NCI-H226 (cell line): ENCODE data around the gene C1QTNF4.
"Not testable (repeated sequence)": the region's sequence is repeated elsewhere in the genome, so short reads cannot be mapped to it uniquely, and the experiment has no call there.

Source experiments
- DNase-seq: peaks from one replicate; pipeline ENCODE4 v3.0.0-alpha.2; 2015

C1QTNF4 gene

DNA sequence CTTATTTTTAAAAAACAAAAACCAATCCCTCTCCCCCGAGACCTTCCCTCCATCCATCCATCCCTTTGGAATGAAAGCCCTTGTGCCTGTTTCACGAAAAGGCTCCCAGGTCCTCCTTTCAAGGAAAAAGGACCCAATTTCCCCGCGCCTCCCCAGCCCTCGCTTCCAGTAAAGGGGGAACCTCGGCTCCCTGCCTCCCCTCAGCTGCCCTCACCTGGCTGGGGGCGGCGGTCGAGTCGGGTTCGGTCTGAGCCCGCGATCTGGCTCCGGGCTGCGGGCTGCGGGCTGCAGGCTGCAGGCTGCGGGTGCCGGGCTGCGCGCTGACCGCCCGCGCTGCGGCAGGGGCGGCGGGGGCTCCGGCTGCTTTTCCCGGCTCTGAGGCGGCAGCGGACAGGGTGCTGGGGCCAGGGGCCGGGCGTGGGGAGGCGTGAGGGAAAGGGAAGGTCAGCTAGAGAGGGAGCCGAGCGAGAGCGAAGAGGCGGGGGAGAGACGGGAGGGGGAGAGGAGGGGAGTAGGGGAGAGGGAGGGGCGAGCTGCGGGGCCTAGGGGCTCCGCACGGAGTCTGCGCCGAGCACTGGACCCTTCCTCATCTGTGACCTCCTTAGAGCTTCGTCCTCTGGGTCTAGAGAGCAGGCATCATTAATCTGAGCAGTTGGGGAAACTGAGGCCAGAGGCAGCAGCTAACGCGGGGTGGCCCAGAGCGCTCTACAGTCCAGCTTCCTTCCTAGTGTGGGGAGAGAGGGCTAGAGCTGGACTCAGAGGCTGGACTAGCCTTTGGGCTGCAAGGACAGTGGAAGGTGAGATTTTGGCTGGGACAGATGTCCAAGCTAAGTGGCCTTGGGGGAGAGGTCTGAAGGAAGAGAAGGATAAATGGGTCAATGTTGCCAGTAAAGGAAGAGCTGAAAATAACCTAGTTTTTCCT, at the start of gene C1QTNF4:
TSS of gene C1QTNF4 (minus strand) at position 478 of the 922 bp plus-strand sequence. CDS start 3,601 bp downstream, outside the sequence.
- DNase-seq = no peak

DNA sequence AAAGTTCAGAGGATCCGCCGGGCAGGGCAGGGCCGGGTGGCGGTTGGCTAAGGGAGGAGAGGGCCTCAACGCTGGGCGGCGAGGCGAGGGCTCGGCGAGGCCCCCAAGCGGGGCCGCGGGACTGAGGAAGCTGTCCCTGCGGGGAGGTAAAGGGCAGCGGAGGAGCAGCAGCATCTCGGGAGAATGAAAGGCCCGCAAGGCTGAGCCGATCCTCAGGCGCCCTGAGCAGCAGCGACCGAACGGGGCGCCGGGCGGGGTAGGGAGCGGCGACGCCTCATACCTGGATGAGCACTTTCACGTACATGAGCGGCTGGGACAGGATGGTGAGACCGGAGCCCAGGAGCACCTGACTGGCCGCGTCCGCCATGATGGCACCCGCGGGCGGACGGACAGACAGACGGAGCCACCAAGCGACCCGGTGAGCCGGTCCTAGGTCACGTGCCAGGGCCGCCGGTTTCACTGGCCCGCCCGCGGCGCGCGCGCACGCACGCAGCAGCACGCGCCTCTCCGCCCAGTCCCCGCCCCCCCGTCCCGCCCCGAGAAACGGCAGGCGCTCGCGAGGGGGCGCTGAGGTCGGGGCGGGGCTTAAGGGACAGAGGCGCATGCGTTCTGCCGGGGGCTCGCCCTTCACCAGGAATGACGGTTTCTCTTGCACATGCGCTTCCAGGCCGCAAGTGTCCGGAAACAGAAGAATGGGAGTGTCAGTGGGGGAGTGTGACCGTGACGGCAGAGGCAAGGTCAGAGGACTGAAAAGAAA, 48.1 kb upstream of the C1QTNF4 start, which contains the start of gene MTCH2:
TSS of gene MTCH2 (minus strand) at position 461 of the 757 bp plus-strand sequence. CDS start at position 367, 94 bp downstream.
- peak; percentile 90 for DNase-seq

DNA sequence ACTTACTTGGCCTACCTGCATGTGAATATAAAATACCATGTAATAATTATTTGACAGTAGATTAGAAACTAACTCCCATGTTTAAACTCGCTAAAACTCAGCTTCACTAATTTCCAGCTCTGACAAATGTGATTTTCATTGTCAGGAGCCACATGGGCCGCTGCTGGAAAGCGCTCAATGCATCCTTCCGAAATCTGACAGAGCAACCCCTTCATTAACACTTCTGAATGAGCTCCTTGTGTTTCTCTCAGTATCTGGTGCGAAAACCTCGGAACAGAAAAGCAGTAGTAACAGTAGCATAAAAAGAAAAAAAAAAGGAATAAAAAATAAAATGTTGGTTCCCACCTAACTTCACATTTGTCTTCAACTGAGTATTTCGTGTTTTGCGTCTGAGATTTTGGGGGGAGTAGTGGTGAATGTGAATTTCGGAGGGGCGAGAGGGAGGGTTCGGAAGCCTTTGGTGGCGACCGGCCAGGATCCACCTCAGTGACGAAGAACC, 47.4 kb upstream of the C1QTNF4 start:
- no peak for DNase-seq

DNA sequence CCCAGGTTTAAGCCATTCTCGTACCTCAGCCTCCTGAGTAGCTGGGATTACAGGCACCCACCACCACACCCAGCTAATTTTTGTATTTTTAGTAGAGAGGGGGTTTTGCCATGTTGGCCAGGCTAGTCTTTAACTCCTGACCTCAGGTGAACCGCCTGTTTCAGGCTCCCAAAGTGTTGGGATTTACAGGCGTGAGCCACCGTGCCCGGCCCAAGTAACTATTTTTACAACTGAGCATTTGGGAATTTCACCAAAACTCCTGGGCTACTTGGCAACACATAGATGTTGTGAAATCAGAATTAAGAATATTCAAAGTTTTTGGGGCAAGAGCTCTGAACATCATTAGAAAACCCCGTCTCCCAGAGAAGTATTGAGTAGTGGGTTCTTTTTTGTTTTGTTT, 46.3 kb upstream of the C1QTNF4 start:
- DNase-seq = not testable (repeated sequence)

DNA sequence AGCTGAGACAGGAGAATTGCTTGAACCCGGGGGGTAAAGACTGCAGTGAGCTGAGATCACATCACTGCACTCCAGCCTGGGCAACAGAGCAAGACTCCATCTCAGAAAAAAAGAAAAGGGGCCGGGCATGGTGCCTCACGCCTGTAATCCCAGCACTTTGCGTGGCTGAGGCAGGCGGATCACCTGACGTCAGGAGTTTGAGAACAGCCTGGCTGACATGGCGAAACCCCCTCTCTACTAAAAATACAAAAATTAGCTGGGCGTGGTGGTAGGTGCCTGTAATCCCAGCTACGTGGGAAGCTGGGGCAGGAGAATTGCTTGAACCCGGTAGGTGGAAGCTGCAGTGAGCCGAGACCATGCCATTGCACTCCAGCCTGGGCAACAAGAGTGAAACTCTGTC, 42.1 kb upstream of the C1QTNF4 start:
- not testable (repeated sequence) for DNase-seq

DNA sequence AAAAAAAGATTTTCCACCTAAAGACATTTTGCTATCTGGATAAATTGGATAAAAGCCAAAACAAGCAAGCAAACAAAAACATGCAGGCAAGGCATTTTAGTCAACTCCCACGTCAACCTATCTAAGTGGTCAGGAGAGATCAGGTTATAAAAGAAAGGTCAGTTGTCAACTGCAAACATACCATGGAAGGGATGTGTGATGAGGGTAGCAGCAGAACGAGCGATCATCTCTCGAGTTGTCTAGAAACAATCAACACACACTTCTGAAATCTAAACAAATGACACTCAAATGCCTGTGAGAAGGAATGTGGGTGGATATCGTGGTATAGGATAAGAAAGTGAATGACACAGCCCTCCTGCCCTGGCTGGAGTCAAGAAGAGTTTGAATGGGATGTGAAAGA, 37.3 kb upstream of the C1QTNF4 start:
- DNase-seq = peak; percentile 15

DNA sequence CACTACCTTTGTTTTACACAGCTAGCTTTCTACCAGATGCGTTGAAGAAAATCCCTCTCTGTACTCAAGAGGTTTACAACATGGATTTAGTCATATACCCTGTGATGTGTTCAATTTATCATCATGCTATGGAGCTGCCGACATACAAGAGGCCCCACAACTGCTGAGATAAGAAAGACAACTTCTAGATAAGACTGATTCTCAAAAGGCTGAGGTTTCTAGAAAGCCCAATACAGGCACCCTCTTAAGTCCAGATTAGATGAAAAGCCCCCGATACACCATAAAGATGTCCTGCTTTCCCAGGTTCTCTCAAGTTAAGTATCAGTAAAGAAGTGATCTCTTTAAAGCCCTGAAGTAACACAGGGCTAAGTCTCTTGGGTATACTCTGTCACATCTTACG, 33.8 kb upstream of the C1QTNF4 start:
- no peak for DNase-seq

DNA sequence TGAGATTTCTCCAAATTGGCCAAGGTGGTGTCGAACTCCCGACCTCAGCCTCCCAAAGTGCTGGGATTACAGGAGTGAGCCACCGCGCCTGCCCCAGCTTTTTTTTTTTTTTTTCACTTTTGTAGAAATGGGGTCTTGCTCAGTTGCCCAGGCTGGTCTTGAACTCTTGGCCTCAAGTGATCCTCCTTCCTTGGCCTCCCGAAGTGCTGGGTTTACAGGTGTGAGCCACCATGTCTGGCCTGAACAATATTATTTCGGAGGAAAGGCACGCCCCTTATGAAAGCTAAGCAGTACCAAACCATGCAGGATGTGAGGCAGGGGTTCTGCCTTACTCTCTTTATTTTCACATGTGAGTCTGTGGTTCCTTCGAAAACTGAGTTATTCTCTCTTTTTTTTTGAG, 32.0 kb upstream of the C1QTNF4 start:
- DNase-seq = no peak

DNA sequence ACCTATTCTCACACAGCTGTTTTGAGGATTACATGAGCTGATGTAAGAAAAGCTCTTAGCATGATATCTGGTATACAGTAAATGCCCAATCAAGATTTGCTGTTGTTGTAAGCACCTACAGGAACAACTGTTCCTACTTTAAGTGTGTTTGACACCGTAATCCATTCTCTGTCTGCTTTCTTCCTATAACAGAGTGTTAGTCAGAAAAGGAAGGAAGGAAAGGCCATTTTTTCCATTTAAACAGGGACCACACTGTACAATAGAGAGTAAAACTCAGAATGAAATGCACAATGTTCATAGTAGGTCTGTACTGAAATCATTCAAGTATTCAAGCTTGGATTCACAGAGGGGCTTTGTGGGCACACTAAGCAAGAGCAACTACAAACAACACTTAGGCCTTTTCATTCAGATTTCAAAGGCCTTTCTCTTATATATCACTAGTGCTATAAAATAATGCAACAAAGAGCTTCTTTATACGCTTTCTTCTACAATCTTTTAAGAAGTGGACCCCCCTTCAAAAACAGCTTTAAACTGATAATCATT, 26.7 kb upstream of the C1QTNF4 start:
- no peak for DNase-seq

DNA sequence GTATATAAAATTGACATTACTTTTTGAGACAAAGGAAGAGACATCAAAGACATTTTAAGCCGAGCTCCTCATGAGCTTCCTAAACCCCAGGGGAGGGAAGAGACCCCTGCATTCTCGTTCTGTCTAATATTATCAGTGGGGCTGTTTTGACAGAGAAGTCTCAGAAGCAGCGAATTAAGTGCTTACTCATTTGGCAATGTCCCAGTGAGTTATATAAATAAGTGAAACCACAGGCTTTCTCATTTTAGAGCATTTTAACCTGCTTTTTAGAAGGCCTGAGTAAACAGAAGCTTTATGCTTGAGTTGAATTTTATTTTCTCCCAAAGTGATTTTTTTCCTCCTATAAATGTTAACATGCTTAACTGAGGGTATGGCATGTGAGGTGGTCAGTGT, 23.2 kb upstream of the C1QTNF4 start:
- DNase-seq = no peak

DNA sequence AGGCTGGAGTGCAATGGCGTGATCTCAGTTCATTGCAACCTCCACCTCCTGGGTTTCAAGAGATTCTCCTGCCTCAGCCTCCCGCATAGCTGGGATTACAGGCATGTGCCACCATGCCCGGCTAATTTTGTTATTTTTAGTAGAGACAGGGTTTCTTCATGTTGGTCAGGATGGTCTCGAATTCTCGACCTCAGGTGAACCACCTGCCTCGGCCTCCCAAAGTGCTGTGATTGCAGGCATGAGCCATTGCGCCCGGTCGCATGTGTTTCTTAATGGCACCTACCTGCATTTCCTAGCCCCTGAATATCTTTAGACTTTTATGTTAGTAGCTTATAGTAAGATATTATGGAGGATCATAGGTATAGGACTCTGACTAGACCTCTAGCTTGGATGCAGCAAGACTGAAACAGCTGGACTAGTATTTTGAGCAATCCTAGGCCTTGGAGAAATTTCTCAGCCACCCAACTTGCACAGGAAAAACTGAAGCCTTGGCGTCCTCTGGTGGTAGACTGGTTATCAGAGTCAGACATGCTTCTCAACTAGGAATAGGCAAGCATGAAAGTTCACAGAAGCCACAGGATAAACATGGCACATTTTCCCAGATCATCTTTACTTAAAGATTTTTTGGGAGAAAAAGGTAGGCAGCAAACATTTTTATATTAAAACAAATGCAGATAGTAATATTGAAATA, 22.7 kb upstream of the C1QTNF4 start:
- DNase-seq = peak; percentile 25

DNA sequence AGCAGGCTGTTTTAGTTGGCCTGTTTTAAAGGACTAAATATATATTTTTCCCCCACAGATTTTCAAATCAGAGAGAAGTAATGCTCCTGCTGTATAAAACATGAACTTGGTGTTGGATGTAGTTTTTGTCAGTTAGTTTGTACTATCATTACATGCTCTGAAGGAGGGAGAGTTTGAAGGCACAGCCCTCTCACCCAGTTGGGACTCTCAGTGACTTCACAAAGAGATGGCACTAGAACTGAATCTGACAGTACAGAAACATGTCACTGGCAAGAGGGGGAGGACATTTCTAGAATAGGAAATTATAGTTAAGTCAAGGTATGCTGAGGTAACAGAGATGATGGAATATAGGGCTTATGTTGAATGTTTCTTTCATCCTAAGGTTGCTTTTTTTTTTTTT, 21.0 kb upstream of the C1QTNF4 start:
- no peak for DNase-seq

DNA sequence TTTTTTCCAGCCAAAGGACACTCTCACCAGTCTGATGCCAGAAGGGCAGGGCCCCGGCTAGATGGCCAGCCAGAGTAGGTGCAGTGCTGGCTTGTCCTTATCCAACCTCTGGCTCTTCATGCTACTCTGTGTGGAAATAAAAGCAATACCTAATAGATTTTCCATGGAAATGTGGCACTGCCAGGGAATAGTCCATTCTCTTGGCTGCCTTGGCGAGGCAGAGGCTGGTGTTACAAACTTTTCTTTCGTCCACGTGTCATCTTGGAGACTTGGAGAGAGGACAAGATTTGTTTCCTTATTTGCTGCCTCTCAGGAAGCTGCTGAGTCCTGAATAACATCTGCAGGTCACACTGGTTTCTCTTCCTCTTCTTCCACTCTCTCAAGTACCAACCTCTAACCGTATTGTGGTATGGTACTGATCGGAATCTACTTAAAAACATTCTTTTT, 17.2 kb upstream of the C1QTNF4 start:
- DNase-seq = no peak

DNA sequence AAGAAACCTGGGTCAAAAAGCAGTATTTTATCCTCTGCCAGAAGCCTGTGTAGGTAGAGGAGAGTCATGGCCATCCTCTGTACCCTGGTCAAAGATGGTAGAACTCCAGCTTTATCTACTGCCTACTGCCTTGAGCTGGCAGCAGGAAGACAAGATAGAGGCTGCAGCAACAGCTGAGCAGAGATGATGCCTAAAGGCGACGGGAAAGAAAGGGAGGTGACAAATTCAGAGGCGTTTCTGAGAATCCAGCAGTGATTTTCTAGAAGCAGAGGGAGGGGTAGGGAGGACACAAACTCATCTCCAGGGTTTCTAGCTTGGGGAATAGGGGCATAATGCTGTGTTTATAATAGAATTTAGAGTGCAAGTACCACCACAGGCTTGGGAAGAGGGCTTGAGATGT, 15.5 kb upstream of the C1QTNF4 start:
- DNase-seq = no peak

DNA sequence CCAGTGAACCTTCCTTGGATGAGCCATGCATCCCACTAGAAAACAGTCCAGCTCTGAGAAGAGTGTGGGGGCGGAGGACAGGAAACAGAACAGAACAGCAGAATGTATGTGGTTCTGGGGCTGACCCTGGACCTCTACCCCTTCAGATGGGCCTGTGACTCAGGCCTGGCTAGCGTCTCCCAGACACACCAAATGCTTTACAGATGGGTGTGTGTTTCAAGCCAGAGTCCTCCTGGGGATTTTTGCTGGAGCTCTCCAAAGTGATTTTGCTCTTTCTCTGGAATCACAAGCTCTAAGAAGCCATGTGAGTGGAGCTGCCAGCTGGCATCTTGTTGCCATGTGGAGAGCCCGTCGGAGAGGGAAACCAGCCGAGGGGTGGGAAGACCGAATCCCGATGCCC, 13.2 kb upstream of the C1QTNF4 start:
- peak; percentile 73 for DNase-seq

DNA sequence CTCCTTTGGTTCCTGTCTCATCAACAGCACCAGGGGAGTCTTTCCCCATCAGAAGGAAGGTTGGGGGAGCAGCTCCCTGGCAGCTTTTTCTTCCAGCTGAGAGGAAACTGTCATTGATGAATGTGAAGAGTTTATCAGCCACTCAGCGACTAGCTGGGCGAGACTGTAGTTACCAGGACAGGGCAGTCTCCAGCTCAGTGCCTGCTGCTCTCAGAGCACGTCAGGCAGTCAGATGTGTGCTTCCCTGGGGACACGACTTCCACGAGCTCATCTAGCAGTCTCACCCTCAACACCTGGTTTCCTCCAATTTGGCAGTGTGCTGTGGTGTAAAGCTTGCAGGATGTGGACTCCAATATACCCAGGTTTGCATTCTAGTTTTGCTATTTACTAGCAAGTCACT, 12.5 kb upstream of the C1QTNF4 start:
- no peak for DNase-seq

DNA sequence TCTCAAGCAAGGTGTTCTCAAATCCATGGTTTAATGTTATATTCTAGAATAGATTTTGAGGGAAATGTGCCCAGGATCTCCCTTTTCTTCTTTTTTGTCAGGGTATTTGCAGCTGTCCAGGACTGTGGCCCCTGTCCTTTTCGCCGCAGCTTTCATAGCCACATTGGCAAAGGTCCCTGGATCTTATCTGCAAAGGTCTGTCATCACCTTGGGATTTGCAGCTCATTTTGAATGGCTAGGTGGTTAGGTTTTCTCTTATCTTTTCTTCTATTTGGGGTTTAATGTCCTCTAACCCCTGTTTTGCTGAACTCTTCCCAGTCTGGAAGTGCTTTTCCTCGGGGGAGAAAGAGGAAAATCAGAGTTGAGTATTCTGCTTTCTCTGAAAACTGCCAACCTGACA, 11.7 kb upstream of the C1QTNF4 start:
- no peak for DNase-seq

DNA sequence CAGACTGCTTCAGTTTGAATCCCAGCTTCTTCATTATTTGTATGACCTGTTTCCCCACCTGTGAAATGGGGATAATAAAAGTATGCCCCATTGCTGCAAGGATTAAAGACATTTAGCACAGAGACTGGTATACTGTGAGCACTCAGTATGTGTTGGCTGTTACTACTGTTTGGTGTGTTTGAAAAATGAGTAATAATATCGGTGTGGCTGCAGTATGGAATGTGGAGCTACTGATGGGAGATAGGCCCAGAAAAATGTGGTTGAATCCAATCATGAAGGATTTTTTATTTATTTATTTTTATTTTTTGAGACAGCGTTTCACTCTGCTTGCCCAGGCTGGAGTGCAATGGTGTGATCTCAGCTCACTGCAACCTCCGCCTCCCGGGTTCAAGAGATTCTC, 9.1 kb upstream of the C1QTNF4 start:
- no peak for DNase-seq

DNA sequence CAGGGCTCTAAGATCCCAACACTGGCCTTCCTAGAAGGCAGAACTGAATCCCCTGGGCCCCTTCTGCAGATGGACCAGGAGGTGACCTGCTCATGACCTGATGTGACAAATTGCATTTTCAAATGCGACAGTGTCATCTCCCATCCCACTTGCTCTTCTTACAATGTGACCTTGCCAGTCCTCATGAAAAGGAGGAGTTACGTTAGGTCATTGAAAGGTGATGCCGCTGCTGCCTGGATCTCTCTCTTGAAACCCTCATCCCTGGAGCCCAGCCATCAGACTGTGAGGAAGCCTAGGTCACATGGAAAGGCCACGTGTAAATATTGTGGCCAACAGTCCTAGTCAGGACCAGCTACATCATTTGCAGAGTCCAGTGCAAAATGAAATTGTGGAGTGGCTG, 5.7 kb upstream of the C1QTNF4 start:
- no peak for DNase-seq

DNA sequence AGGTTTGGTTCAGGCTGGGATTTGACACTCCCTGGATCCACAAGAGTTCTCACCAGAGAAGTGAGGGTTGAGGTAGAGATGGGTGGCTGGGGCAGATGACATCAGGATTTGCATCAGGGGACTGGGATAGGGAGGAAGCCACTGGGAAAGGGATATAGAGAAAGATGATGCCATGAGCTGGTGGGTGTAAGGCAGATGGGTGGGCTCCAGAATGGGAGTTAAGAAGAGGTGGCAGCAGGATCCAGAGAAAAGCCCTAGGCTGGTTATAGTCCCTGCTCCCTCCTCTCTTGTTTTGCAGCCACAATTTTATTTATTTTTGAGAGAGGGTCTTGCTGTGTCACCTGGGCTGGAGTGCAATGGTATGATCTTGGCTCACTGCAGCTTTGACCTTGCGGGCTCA, 1.8 kb upstream of the C1QTNF4 start:
- DNase-seq = no peak

DNA sequence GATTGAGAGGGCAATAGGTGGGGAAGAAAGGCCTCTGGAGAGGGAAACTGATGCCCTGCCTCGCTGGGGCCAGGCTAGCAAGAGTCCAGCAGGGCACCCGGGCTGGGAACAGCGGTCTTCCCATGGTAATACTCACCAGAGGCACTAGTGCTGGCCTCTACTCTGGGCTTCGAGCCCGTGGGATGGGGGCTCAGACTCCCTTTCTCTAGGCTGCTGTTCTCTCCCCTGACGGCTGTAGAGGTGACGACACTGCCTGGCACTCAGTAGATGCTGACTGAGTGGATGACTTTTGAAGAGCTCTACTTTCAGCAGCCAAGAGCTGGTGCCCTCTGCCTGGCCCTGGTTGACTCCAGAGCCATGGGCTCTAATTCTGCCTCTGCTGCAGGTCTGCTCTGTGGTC, 818 bp upstream of the C1QTNF4 start:
- DNase-seq = no peak

DNA sequence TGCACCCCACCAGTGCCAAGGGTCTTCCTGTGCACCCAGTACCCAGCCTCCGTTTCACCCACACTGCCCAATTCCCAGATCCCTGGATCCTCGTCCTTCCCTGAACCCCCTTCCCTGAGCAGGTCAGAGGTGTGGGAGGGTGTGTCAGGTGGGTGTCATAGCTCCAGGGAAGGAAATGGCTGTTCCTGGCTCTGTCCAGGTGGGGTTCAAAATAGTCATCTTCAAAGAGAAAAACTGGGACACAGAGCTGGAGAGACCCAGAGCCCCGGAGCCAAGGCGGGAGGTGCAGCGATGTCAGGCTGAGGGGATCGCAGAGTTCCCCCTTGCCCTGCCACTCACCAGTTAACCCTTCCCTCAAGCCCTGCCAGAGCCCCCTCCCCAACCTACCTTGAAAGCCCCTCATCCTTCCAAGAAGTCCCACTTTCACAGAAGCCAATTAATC, 698 bp downstream of the C1QTNF4 start:
- no peak for DNase-seq

DNA sequence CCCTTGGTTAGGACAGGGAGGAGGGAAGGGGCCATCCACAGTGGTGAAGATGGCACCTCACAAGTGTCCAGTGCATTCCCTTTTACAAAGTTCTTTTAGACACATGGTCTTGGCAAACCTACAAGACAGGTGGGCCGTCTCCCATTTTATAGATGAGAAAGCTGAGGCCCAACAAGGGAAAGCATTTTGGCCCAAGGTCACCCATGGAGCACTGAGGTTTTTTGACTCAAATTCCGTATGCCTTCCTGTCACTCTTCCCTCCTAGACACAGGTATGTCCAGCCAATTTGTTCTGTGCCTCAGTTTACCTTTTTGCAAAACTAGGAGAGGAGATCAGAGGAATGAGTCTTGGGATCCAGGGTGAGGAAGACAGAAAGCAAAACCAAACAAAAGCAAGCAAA, 1.2 kb downstream of the C1QTNF4 start:
- DNase-seq = no peak
